ENCODE measurements around the gene TBK1.
"Not testable (repeated sequence)": the region's sequence is repeated elsewhere in the genome, so short reads cannot be mapped to it uniquely, and the experiment has no call there.

The TBK1 gene

GRCh38 chr12:64531665-64532334 lies 79.9 kb downstream of the TBK1 start:
- TF ChIP-seq CTCF (conservative IDR thresholded peaks at IDR 0.05), result no peak
- H3K27ac ChIP-seq, result no peak overlapping the region

- no peak overlapping the region for H3K27ac ChIP-seq
- TF ChIP-seq CTCF (conservative IDR thresholded peaks at IDR 0.05), result no peak
These were observed 80.9 kb downstream of the TBK1 start for GRCh38 chr12:64532734-64533351.

- no peak for TF ChIP-seq CTCF (conservative IDR thresholded peaks at IDR 0.05)
- no peak overlapping the region for H3K27ac ChIP-seq
These were observed 82.8 kb downstream of the TBK1 start for GRCh38 chr12:64534672-64535199.

- no peak overlapping the region for H3K27ac ChIP-seq
- TF ChIP-seq CTCF (conservative IDR thresholded peaks at IDR 0.05), result no peak
These were observed 86.2 kb downstream of the TBK1 start for GRCh38 chr12:64538121-64538520.

GRCh38 chr12:64542409-64543047 lies 90.6 kb downstream of the TBK1 start:
- H3K27ac ChIP-seq, result not testable (repeated sequence)

- H3K27ac ChIP-seq, result no peak overlapping the region
- no peak for TF ChIP-seq CTCF (conservative IDR thresholded peaks at IDR 0.05)
These were observed 92.6 kb downstream of the TBK1 start for GRCh38 chr12:64544371-64545080.

- no peak for TF ChIP-seq CTCF (conservative IDR thresholded peaks at IDR 0.05)
- no peak overlapping the region for H3K27ac ChIP-seq
These were observed 93.1 kb downstream of the TBK1 start for GRCh38 chr12:64545081-64545382.
